ENCODE measurements around the gene CUL4A. TPM values are rescaled to one million over a fixed set of nuclear protein-coding genes. Genes with fewer than 3 reads are reported as not detected.

CUL4A gene
- total RNA-seq, 4 donors from 2014 or later, result 232 to 319 (median 234) TPM

GRCh38 chr13:113207460-113207859 is 2.0 kb upstream of the CUL4A start:
- H3K4me3 ChIP-seq, result peak overlapping the region; percentile 77 to 99 (median 90)
- H3K9me3 ChIP-seq, result no peaks in the 10 kb centered on the region
- intact Hi-C loops (cut with DNase I; ENCODE audit: low total_unique reads) (loop anchor here (5.0 kb wide), 1 partner anchor 155 kb away; the partner anchor contains the start of gene GRTP1), in situ Hi-C loops (cut with MboI; ENCODE audit: low sequenced_read_pairs in 4 of 4) (no loop called here)
- H3K27me3 ChIP-seq, result no peaks in the 10 kb centered on the region
- H3K27ac ChIP-seq, result peak overlapping the region; percentile 94 to 100 (median 100)
- no peak for TF ChIP-seq CTCF (IDR thresholded peaks at IDR 0.05 in 4 of 5, conservative IDR thresholded peaks at IDR 0.05 in 1 of 5)
- no peak for TF ChIP-seq POLR2A (IDR thresholded peaks at IDR 0.05)
- ATAC-seq, result no peak
- no peak for DNase-seq
- H3K4me1 ChIP-seq, result peaks cover 62 to 70% of the 10 kb centered on the region in 2 donors
- H3K36me3 ChIP-seq, result peaks cover 0 to 9% of the 10 kb centered on the region in 2 donors

GRCh38 chr13:113207890-113208420 is 1.5 kb upstream of the CUL4A start:
- Histone ChIP-seq H3K9me3 (no peaks in the 10 kb centered on the region), H3K36me3 (peaks cover 0 to 10% of the 10 kb centered on the region in 2 donors), H3K4me3 (peak overlapping the region; percentile 77 to 99 (median 90)), H3K4me1 (peaks cover 67 to 73% of the 10 kb centered on the region in 2 donors), H3K27ac (peak overlapping the region; percentile 94 to 100 (median 100)), H3K27me3 (no peaks in the 10 kb centered on the region)
- TF ChIP-seq CTCF (IDR thresholded peaks at IDR 0.05 in 4 of 5, conservative IDR thresholded peaks at IDR 0.05 in 1 of 5) (no peak), POLR2A (IDR thresholded peaks at IDR 0.05) (no peak)
- in situ Hi-C loops (cut with MboI; ENCODE audit: low sequenced_read_pairs in 4 of 4) (no loop called here), intact Hi-C loops (cut with DNase I; ENCODE audit: low total_unique reads) (loop anchor here (2.0 to 5.0 kb wide), 2 partner anchors 53 to 154 kb away; partner anchors contain the start of gene GRTP1)
- peak in 1 of 2 donors; percentile 42 for DNase-seq
- peak; percentile 23 to 27 for ATAC-seq

- ATAC-seq (peak; percentile 79 to 81), DNase-seq (peak; percentile 80 to 86)
- TF ChIP-seq CTCF (IDR thresholded peaks at IDR 0.05 in 4 of 5, conservative IDR thresholded peaks at IDR 0.05 in 1 of 5) (no peak), POLR2A (IDR thresholded peaks at IDR 0.05) (peak; percentile 77 to 83)
- Histone ChIP-seq H3K4me1 (peaks cover 74 to 75% of the 10 kb centered on the region in 2 donors), H3K27ac (peak within 1 kb of the TSS; percentile 94 to 100 (median 100)), H3K9me3 (no peaks in the 10 kb centered on the region), H3K27me3 (no peaks in the 10 kb centered on the region), H3K36me3 (peaks cover 0 to 10% of the 10 kb centered on the region in 2 donors), H3K4me3 (peak within 1 kb of the TSS; percentile 77 to 99 (median 90))
- intact Hi-C loops (cut with DNase I; ENCODE audit: low total_unique reads) (loop anchor here (2.0 to 5.0 kb wide), 2 partner anchors 54 to 154 kb away; partner anchors contain the start of gene GRTP1), in situ Hi-C loops (cut with MboI; ENCODE audit: low sequenced_read_pairs in 4 of 4) (no loop called here)
Observed at GRCh38 chr13:113208421-113209335, 735 bp upstream of the CUL4A start, which contains the start of gene PCID2. PCID2 (minus strand) TSS chr13:113208669; CDS start chr13:113208634, 35 bp downstream.

GRCh38 chr13:113209759-113210421 is 477 bp downstream of the CUL4A start:
- Histone ChIP-seq H3K27me3 (no peaks in the 10 kb centered on the region), H3K9me3 (no peaks in the 10 kb centered on the region), H3K27ac (peak overlapping the region; percentile 94 to 100 (median 100)), H3K4me1 (peaks cover 77% of the 10 kb centered on the region in 2 donors), H3K36me3 (peaks cover 0 to 10% of the 10 kb centered on the region in 2 donors), H3K4me3 (peak overlapping the region; percentile 69 to 92 (median 81))
- TF ChIP-seq CTCF (IDR thresholded peaks at IDR 0.05 in 4 of 5, conservative IDR thresholded peaks at IDR 0.05 in 1 of 5), result no peak
- peak in 1 of 2 donors; percentile 46 for TF ChIP-seq POLR2A (IDR thresholded peaks at IDR 0.05)
- in situ Hi-C loops (cut with MboI; ENCODE audit: low sequenced_read_pairs in 4 of 4), result loop anchor here in 1 of 4 donors (10.0 kb wide), 1 partner anchor 85 kb away; the partner anchor contains the start of gene LAMP1
- ATAC-seq, result peak; percentile 37 to 38
- peak; percentile 55 to 59 for DNase-seq
- intact Hi-C loops (cut with DNase I; ENCODE audit: low total_unique reads), result loop anchor here (2.0 to 5.0 kb wide), 3 partner anchors 55 to 281 kb away; partner anchors contain the start of genes DCUN1D2 and GRTP1
